ENCODE results near the gene SLC44A3. TPM values are rescaled to one million over a fixed set of nuclear protein-coding genes. Genes with fewer than 3 reads are reported as not detected.
"Not testable (repeated sequence)": the region's sequence is repeated elsewhere in the genome, so short reads cannot be mapped to it uniquely, and the experiment has no call there.

Gene SLC44A3
- total RNA-seq, 2 experiments from 2014 or later, result not detected

GRCh38 chr1:94821636-94822305 is 1.6 kb downstream of the SLC44A3 start:
- Mint-ChIP-seq H3K36me3 (ENCODE audit: low read depth) (no peaks in the 10 kb centered on the region), H3K4me1 (ENCODE audit: low read depth) (peaks cover 6% of the 10 kb centered on the region), H3K27ac (no peak overlapping the region), H3K27me3 (ENCODE audit: low read depth) (peaks cover 55% of the 10 kb centered on the region), H3K9me3 (ENCODE audit: insufficient read depth) (no peaks in the 10 kb centered on the region), H3K4me3 (no peak overlapping the region)
- ATAC-seq (no peak), DNase-seq (no peak)
- POLR2A ChIA-PET, result no interaction called here
- CTCF ChIA-PET, result interaction anchor here (1.5 kb wide), 1 partner anchor 14 kb away, joined by 3 read pairs; no protein-coding TSS in a partner anchor

- DNase-seq (no peak), ATAC-seq (no peak)
- Mint-ChIP-seq H3K9me3 (ENCODE audit: insufficient read depth) (no peaks in the 10 kb centered on the region), H3K4me1 (ENCODE audit: low read depth) (peaks cover 6% of the 10 kb centered on the region), H3K27ac (no peak overlapping the region), H3K27me3 (ENCODE audit: low read depth) (peaks cover 51% of the 10 kb centered on the region), H3K36me3 (ENCODE audit: low read depth) (no peaks in the 10 kb centered on the region), H3K4me3 (no peak overlapping the region)
- ChIA-PET CTCF (no interaction called here), POLR2A (no interaction called here)
Observed at GRCh38 chr1:94823116-94823515, 3.0 kb downstream of the SLC44A3 start.

GRCh38 chr1:94825936-94826335 is 5.8 kb downstream of the SLC44A3 start:
- ChIA-PET POLR2A (no interaction called here), CTCF (no interaction called here)
- H3K9me3 Mint-ChIP-seq (ENCODE audit: insufficient read depth), result no peaks in the 10 kb centered on the region
- no peak overlapping the region for H3K4me3 Mint-ChIP-seq
- no peak overlapping the region for H3K27ac Mint-ChIP-seq
- H3K4me1 Mint-ChIP-seq (ENCODE audit: low read depth), result no peaks in the 10 kb centered on the region
- no peaks in the 10 kb centered on the region for H3K36me3 Mint-ChIP-seq (ENCODE audit: low read depth)
- DNase-seq (no peak), ATAC-seq (no peak)
- peaks cover 37% of the 10 kb centered on the region for H3K27me3 Mint-ChIP-seq (ENCODE audit: low read depth)

- ATAC-seq (no peak), DNase-seq (no peak)
- Mint-ChIP-seq H3K36me3 (ENCODE audit: low read depth) (no peaks in the 10 kb centered on the region), H3K9me3 (ENCODE audit: insufficient read depth) (no peaks in the 10 kb centered on the region), H3K4me3 (no peak overlapping the region), H3K27ac (no peak overlapping the region), H3K27me3 (ENCODE audit: low read depth) (peaks cover 31% of the 10 kb centered on the region), H3K4me1 (ENCODE audit: low read depth) (no peaks in the 10 kb centered on the region)
- POLR2A ChIA-PET, result no interaction called here
- CTCF ChIA-PET, result no interaction called here
Observed at GRCh38 chr1:94827434-94827833, 7.3 kb downstream of the SLC44A3 start.

GRCh38 chr1:94828251-94828650 is 8.1 kb downstream of the SLC44A3 start:
- H3K27ac Mint-ChIP-seq, result no peak overlapping the region
- no peaks in the 10 kb centered on the region for H3K4me1 Mint-ChIP-seq (ENCODE audit: low read depth)
- no peak overlapping the region for H3K4me3 Mint-ChIP-seq
- no peaks in the 10 kb centered on the region for H3K9me3 Mint-ChIP-seq (ENCODE audit: insufficient read depth)
- DNase-seq, result no peak
- H3K27me3 Mint-ChIP-seq (ENCODE audit: low read depth), result peaks cover 27% of the 10 kb centered on the region
- H3K36me3 Mint-ChIP-seq (ENCODE audit: low read depth), result no peaks in the 10 kb centered on the region
- ChIA-PET CTCF (interaction anchor here (1.2 kb wide), 1 partner anchor 26 kb away, joined by 3 read pairs; no protein-coding TSS in a partner anchor), POLR2A (no interaction called here)
- ATAC-seq, result no peak

GRCh38 chr1:94831641-94832040 is 11.5 kb downstream of the SLC44A3 start:
- ChIA-PET CTCF (interaction anchor here (1.9 kb wide), 1 partner anchor 212 kb away, joined by 5 read pairs; no protein-coding TSS in a partner anchor), POLR2A (no interaction called here)
- no peaks in the 10 kb centered on the region for H3K9me3 Mint-ChIP-seq (ENCODE audit: insufficient read depth)
- DNase-seq (no peak), ATAC-seq (no peak)
- no peaks in the 10 kb centered on the region for H3K36me3 Mint-ChIP-seq (ENCODE audit: low read depth)
- peaks cover 24% of the 10 kb centered on the region for H3K27me3 Mint-ChIP-seq (ENCODE audit: low read depth)
- H3K27ac Mint-ChIP-seq, result no peak overlapping the region
- H3K4me1 Mint-ChIP-seq (ENCODE audit: low read depth), result no peaks in the 10 kb centered on the region
- no peak overlapping the region for H3K4me3 Mint-ChIP-seq

- ATAC-seq (no peak), DNase-seq (no peak)
- peaks cover 25% of the 10 kb centered on the region for H3K27me3 Mint-ChIP-seq (ENCODE audit: low read depth)
- H3K4me1 Mint-ChIP-seq (ENCODE audit: low read depth), result no peaks in the 10 kb centered on the region
- H3K9me3 Mint-ChIP-seq (ENCODE audit: insufficient read depth), result no peaks in the 10 kb centered on the region
- no peaks in the 10 kb centered on the region for H3K36me3 Mint-ChIP-seq (ENCODE audit: low read depth)
- no peak overlapping the region for H3K4me3 Mint-ChIP-seq
- no peak overlapping the region for H3K27ac Mint-ChIP-seq
- CTCF ChIA-PET, result no interaction called here
- POLR2A ChIA-PET, result no interaction called here
Observed at GRCh38 chr1:94832446-94832845, 12.3 kb downstream of the SLC44A3 start.

- DNase-seq (no peak), ATAC-seq (no peak)
- no peak overlapping the region for H3K4me3 Mint-ChIP-seq
- peaks cover 25% of the 10 kb centered on the region for H3K27me3 Mint-ChIP-seq (ENCODE audit: low read depth)
- H3K27ac Mint-ChIP-seq, result no peak overlapping the region
- ChIA-PET CTCF (interaction anchor here (1.2 kb wide), 1 partner anchor 22 kb away, joined by 3 read pairs; no protein-coding TSS in a partner anchor), POLR2A (no interaction called here)
- no peaks in the 10 kb centered on the region for H3K4me1 Mint-ChIP-seq (ENCODE audit: low read depth)
- H3K36me3 Mint-ChIP-seq (ENCODE audit: low read depth), result no peaks in the 10 kb centered on the region
- no peaks in the 10 kb centered on the region for H3K9me3 Mint-ChIP-seq (ENCODE audit: insufficient read depth)
Observed at GRCh38 chr1:94832931-94833585, 12.9 kb downstream of the SLC44A3 start.

GRCh38 chr1:94836891-94837290 is 16.7 kb downstream of the SLC44A3 start:
- no peak overlapping the region for H3K4me3 Mint-ChIP-seq
- ATAC-seq (no peak), DNase-seq (no peak)
- no peaks in the 10 kb centered on the region for H3K36me3 Mint-ChIP-seq (ENCODE audit: low read depth)
- H3K27ac Mint-ChIP-seq, result no peak overlapping the region
- peaks cover 19% of the 10 kb centered on the region for H3K27me3 Mint-ChIP-seq (ENCODE audit: low read depth)
- H3K4me1 Mint-ChIP-seq (ENCODE audit: low read depth), result no peaks in the 10 kb centered on the region
- CTCF ChIA-PET, result interaction anchor here (3.6 kb wide), 1 partner anchor 17 kb away, joined by 14 read pairs; no protein-coding TSS in a partner anchor
- POLR2A ChIA-PET, result no interaction called here
- H3K9me3 Mint-ChIP-seq (ENCODE audit: insufficient read depth), result no peaks in the 10 kb centered on the region

GRCh38 chr1:94840381-94840780 is 20.2 kb downstream of the SLC44A3 start:
- H3K4me3 Mint-ChIP-seq; ATAC-seq; DNase-seq; H3K4me1 Mint-ChIP-seq (ENCODE audit: low read depth); H3K9me3 Mint-ChIP-seq (ENCODE audit: insufficient read depth); H3K36me3 Mint-ChIP-seq (ENCODE audit: low read depth); POLR2A ChIA-PET; H3K27ac Mint-ChIP-seq: not testable (repeated sequence)
- CTCF ChIA-PET, result interaction anchor here (2.0 kb wide), 1 partner anchor 14 kb away, joined by 8 read pairs; no protein-coding TSS in a partner anchor
- H3K27me3 Mint-ChIP-seq (ENCODE audit: low read depth), result peaks cover 22% of the 10 kb centered on the region

GRCh38 chr1:94840808-94841207 is 20.7 kb downstream of the SLC44A3 start:
- H3K9me3 Mint-ChIP-seq (ENCODE audit: insufficient read depth), result no peaks in the 10 kb centered on the region
- H3K4me3 Mint-ChIP-seq, result no peak overlapping the region
- no peak for DNase-seq
- H3K27me3 Mint-ChIP-seq (ENCODE audit: low read depth), result peaks cover 22% of the 10 kb centered on the region
- ChIA-PET CTCF (interaction anchor here (2.0 kb wide), 1 partner anchor 13 kb away, joined by 8 read pairs; no protein-coding TSS in a partner anchor), POLR2A (no interaction called here)
- no peaks in the 10 kb centered on the region for H3K4me1 Mint-ChIP-seq (ENCODE audit: low read depth)
- ATAC-seq, result no peak
- no peak overlapping the region for H3K27ac Mint-ChIP-seq
- H3K36me3 Mint-ChIP-seq (ENCODE audit: low read depth), result no peaks in the 10 kb centered on the region

GRCh38 chr1:94843430-94843829 is 23.3 kb downstream of the SLC44A3 start:
- ChIA-PET CTCF (interaction anchor here (1.4 to 3.9 kb wide), 2 partner anchors 10 to 200 kb away, joined by 4 to 19 read pairs; no protein-coding TSS in a partner anchor), POLR2A (no interaction called here)
- ATAC-seq, result no peak
- H3K27me3 Mint-ChIP-seq (ENCODE audit: low read depth), result peaks cover 15% of the 10 kb centered on the region
- H3K27ac Mint-ChIP-seq, result no peak overlapping the region
- no peaks in the 10 kb centered on the region for H3K36me3 Mint-ChIP-seq (ENCODE audit: low read depth)
- no peaks in the 10 kb centered on the region for H3K9me3 Mint-ChIP-seq (ENCODE audit: insufficient read depth)
- no peak for DNase-seq
- no peaks in the 10 kb centered on the region for H3K4me1 Mint-ChIP-seq (ENCODE audit: low read depth)
- H3K4me3 Mint-ChIP-seq, result no peak overlapping the region
